GM12878 (cell line): ENCODE measurements around the gene TKT.

ENCODE experiments used
- FOS ChIP-seq: IDR thresholded peaks from 3 replicates; pipeline ENCODE4 v1.6.1; 2011; ENCODE audit warnings: borderline replicate concordance; ENCODE audit not compliant: insufficient read length; ENCODE audit errors: extremely low read depth
- NFIC ChIP-seq: IDR thresholded peaks from 2 replicates; pipeline ENCODE4 v1.6.1; 2012; ENCODE audit warnings: low read depth, mild to moderate bottlenecking, inconsistent platforms, low read length, moderate library complexity
- NRF1 ChIP-seq: conservative IDR thresholded peaks from 2 replicates; pipeline ENCODE4 v1.6.1; 2011; ENCODE audit warnings: mild to moderate bottlenecking, low read depth, low read length, improper control_type of control experiment
- SMC3 ChIP-seq: IDR thresholded peaks from 2 replicates; pipeline ENCODE4 v1.6.1; 2011; ENCODE audit warnings: low read length, improper control_type of control experiment, borderline replicate concordance
- USF1 ChIP-seq: IDR thresholded peaks from 2 replicates; pipeline ENCODE4 v1.6.1; 2011; ENCODE audit warnings: borderline replicate concordance, low read depth, mild to moderate bottlenecking, moderate library complexity, mixed read lengths, low read length; ENCODE audit not compliant: insufficient read depth; ENCODE audit errors: extremely low read length
- YY1 ChIP-seq: IDR thresholded peaks from 2 replicates; pipeline ENCODE4 v1.6.1; 2011; ENCODE audit warnings: low read depth, mild to moderate bottlenecking, low read length
- TF ChIP-seq, protein P1 (sequence below): IDR thresholded peaks from 2 replicates; pipeline ENCODE4 v1.6.1; 2011; ENCODE audit warnings: low read depth, mild to moderate bottlenecking, low read length, moderate library complexity, borderline replicate concordance; ENCODE audit errors: extremely low read depth

GRCh38 chr3:53260286-53260785, 4.5 kb upstream of the TKT start:
- no peak for TF ChIP-seq NRF1
- TF ChIP-seq, protein P1, sequence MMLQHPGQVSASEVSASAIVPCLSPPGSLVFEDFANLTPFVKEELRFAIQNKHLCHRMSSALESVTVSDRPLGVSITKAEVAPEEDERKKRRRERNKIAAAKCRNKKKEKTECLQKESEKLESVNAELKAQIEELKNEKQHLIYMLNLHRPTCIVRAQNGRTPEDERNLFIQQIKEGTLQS = no peak
- TF ChIP-seq SMC3 = no peak
- no peak for TF ChIP-seq NFIC
- TF ChIP-seq YY1 = no peak
- no peak for TF ChIP-seq USF1
- no peak for TF ChIP-seq FOS
